OCI-LY1 (cell line): ENCODE data around the gene TMPRSS11E.
"Not testable (repeated sequence)": the region's sequence is repeated elsewhere in the genome, so short reads cannot be mapped to it uniquely, and the experiment has no call there.

Source experiments
- H2AFZ ChIP-seq: fragments of 200-600 bp; sonication (generic), shearing (Covaris generic); 2 replicates; pipeline ENCODE4 v1.6.0; 2014; ENCODE audit warnings: antibody characterized with exemption, mild to moderate bottlenecking, low read length
- H3F3A ChIP-seq: fragments of 200-600 bp; sonication (generic), shearing (Covaris generic); 2 replicates; pipeline ENCODE4 v1.6.0; 2014; ENCODE audit warnings: mild to moderate bottlenecking, antibody characterized with exemption, low read length, moderate library complexity; ENCODE audit not compliant: insufficient read depth
- H3K27ac ChIP-seq: fragments of 200-600 bp; sonication (generic); 2 replicates; pipeline ENCODE4 v1.5.1; 2014; ENCODE audit warnings: low read length, mixed run types, mild to moderate bottlenecking, low read depth; ENCODE audit not compliant: poor library complexity, severe bottlenecking
- H3K27me3 ChIP-seq: fragments of 200-600 bp; sonication (generic); 2 replicates; pipeline ENCODE4 v1.6.0; 2014; ENCODE audit warnings: antibody characterized with exemption, mild to moderate bottlenecking, low read length, moderate library complexity; ENCODE audit not compliant: insufficient read depth
- H3K36me3 ChIP-seq: fragments of 200-600 bp; sonication (generic); 2 replicates; pipeline ENCODE4 v1.6.1; 2014; ENCODE audit warnings: mild to moderate bottlenecking, antibody characterized with exemption, low read length, moderate library complexity, mixed read lengths; ENCODE audit not compliant: insufficient read depth
- H3K4me1 ChIP-seq: fragments of 200-600 bp; sonication (generic); 2 replicates; pipeline ENCODE4 v1.5.1; 2014; ENCODE audit warnings: mild to moderate bottlenecking, low read length, moderate library complexity; ENCODE audit not compliant: insufficient read depth, severe bottlenecking
- H3K4me2 ChIP-seq: fragments of 200-600 bp; sonication (generic), shearing (Covaris generic); 2 replicates; pipeline ENCODE4 v1.6.1; 2014; ENCODE audit warnings: low read length
- H3K4me3 ChIP-seq: fragments of 200-600 bp; sonication (generic); 2 replicates; pipeline ENCODE4 v1.5.1; 2014; ENCODE audit warnings: low read length, low read depth, mild to moderate bottlenecking, mixed read lengths; ENCODE audit not compliant: poor library complexity, severe bottlenecking
- H3K79me2 ChIP-seq: fragments of 200-600 bp; shearing (Covaris generic); 2 replicates; pipeline ENCODE4 v1.6.1; 2016; ENCODE audit warnings: mixed run types, low read length, mixed read lengths; ENCODE audit not compliant: insufficient read depth
- H3K9ac ChIP-seq: fragments of 200-600 bp; sonication (generic), shearing (Covaris generic); 2 replicates; pipeline ENCODE4 v1.6.1; 2014; ENCODE audit warnings: mild to moderate bottlenecking, low read length, mixed read lengths
- H3K9me2 ChIP-seq: fragments of 200-600 bp; sonication (generic), shearing (Covaris generic); 2 replicates; pipeline ENCODE4 v1.6.1; 2014; ENCODE audit warnings: low read depth, mild to moderate bottlenecking, low read length, mixed read lengths
- H3K9me3 ChIP-seq: fragments of 200-600 bp; shearing (Covaris generic); 2 replicates; pipeline ENCODE4 v1.6.1; 2014; ENCODE audit warnings: low read length, mixed read lengths
- H4K20me1 ChIP-seq: fragments of 200-600 bp; sonication (generic), shearing (Covaris generic); 2 replicates; pipeline ENCODE4 v1.6.0; 2016; ENCODE audit warnings: mild to moderate bottlenecking, low read length; ENCODE audit not compliant: insufficient read depth
- CTCF ChIP-seq: fragments of 200-600 bp; sonication (generic), shearing (Covaris generic); IDR thresholded peaks from 2 replicates; pipeline ENCODE4 v1.5.1; 2017; ENCODE audit warnings: mild to moderate bottlenecking, antibody characterized with exemption, low read length, moderate library complexity, mixed read lengths
- EZH2 ChIP-seq: fragments of 200-600 bp; sonication (generic), shearing (Covaris generic); IDR thresholded peaks from 2 replicates; pipeline ENCODE4 v1.8.0; 2017; ENCODE audit warnings: borderline replicate concordance, mixed run types, mild to moderate bottlenecking, antibody characterized with exemption, low read length, moderate library complexity, mixed read lengths

TMPRSS11E gene

DNA sequence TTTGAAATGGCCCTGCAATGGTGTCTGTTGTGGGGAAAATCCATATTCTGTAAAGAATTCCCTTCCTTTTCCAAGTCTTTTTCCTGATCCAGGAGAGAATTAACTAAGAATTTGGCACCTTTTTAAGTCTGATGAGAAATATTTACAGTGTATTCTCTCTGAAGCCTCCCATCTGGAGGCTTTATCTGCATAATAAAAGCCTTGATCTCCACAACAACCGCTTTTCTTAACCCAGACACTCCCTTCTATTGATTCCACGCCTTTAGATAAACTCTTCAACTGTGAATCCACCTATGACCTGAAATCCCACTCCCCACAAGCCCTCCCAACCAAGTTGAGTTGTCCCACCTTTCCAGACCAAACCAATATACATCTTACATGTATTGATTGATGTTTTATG, 43.1 kb upstream of the TMPRSS11E start:
- Histone ChIP-seq H3F3A (no peaks in the 10 kb centered on the region), H4K20me1 (no peaks in the 10 kb centered on the region), H3K9me2 (no peaks in the 10 kb centered on the region), H3K27me3 (no peaks in the 10 kb centered on the region), H3K4me2 (no peak overlapping the region), H3K27ac (no peak overlapping the region), H3K36me3 (no peaks in the 10 kb centered on the region), H3K4me1 (no peaks in the 10 kb centered on the region), H3K79me2 (no peaks in the 10 kb centered on the region), H3K9ac (no peak overlapping the region), H2AFZ (no peak overlapping the region), H3K9me3 (no peaks in the 10 kb centered on the region), H3K4me3 (no peak overlapping the region)
- no peak for TF ChIP-seq CTCF
- TF ChIP-seq EZH2, result no peak

DNA sequence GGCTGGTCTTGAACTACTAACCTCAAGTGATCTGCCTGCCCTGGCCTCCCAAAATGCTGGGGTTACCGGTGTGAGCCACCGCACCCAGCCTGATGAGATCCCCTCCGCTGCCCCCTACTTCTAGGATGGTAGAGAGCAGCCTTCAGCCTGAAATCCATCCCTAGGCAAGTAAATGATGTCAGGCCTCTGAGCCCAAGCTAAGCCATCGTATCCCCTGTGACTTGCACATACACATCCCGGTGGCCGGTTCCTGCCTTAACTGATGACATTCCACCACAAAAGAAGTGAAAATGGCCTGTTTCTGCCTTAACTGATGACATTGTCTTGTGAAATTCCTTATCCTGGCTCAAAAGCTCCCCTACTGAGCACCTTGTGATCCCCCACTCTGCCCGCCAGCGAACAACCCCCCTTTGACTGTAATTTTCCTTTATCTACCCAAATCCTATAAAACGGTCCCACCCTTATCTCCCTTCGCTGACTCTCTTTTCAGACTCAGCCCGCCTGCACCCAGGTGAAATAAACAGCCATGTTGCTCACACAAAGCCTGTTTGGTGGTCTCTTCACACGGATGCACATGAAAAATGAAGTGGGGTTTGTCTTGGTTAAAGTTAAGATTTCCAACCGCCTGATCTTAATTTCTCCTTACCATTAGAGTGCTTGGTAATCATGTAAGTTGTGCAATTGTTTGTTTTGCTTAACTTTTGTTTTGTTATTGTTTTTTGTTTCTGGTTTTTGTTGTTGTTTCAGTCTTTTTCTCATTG, 41.4 kb upstream of the TMPRSS11E start:
- H3F3A ChIP-seq, H3K27me3 ChIP-seq, H3K36me3 ChIP-seq, H3K4me2 ChIP-seq, H3K27ac ChIP-seq, H3K4me1 ChIP-seq, H3K9ac ChIP-seq, H3K9me3 ChIP-seq, H4K20me1 ChIP-seq, H3K4me3 ChIP-seq, H3K79me2 ChIP-seq, H3K9me2 ChIP-seq, H2AFZ ChIP-seq: not testable (repeated sequence)

DNA sequence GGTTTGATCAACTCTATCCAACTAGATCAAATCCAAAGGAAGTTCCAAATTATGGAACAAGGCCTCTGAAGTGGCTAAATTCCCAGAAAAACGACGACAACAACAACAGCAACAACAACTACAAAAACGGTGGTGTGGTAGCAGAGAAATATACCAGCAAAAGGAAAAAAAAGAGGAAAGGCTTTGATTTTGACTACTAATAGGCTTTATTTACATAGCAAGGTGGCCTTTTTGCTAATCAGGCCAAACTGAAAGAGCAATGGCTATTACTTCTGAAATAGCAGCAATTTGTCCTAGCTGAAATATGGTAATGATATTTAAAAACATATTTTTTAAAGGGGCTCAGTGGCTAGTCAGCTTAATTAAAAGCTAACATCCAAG, 40.8 kb upstream of the TMPRSS11E start:
- no peak overlapping the region for H3K4me2 ChIP-seq
- no peak overlapping the region for H3K4me3 ChIP-seq
- no peaks in the 10 kb centered on the region for H3K9me2 ChIP-seq
- no peaks in the 10 kb centered on the region for H3K9me3 ChIP-seq
- H4K20me1 ChIP-seq, result no peaks in the 10 kb centered on the region
- no peaks in the 10 kb centered on the region for H3K4me1 ChIP-seq
- TF ChIP-seq CTCF, result no peak
- no peak for TF ChIP-seq EZH2
- no peaks in the 10 kb centered on the region for H3K27me3 ChIP-seq
- no peaks in the 10 kb centered on the region for H3F3A ChIP-seq
- H3K36me3 ChIP-seq, result no peaks in the 10 kb centered on the region
- no peak overlapping the region for H2AFZ ChIP-seq
- no peak overlapping the region for H3K27ac ChIP-seq
- no peaks in the 10 kb centered on the region for H3K79me2 ChIP-seq
- H3K9ac ChIP-seq, result no peak overlapping the region

- not testable (repeated sequence) for H3K36me3 ChIP-seq, H3K9me2 ChIP-seq, H2AFZ ChIP-seq, H3K9me3 ChIP-seq, H3F3A ChIP-seq, H3K9ac ChIP-seq, H3K79me2 ChIP-seq, H3K4me2 ChIP-seq, H3K4me1 ChIP-seq, H4K20me1 ChIP-seq, H3K27me3 ChIP-seq, H3K4me3 ChIP-seq, H3K27ac ChIP-seq
Observed at GRCh38 chr4:68407015-68407867, 40.0 kb upstream of the TMPRSS11E start.
